Activated CD4-positive, alpha-beta T cell treated with anti-CD3 and anti-CD28 coated beads, Interleukin-2, amount 10 ng/mL, durations not matched to agents 24 days and 14 days (primary cell): ENCODE results near the gene PSMD14. TPM values are rescaled to one million over a fixed set of nuclear protein-coding genes. Genes with fewer than 3 reads are reported as not detected.

Source experiments
- DNase-seq: peaks from one replicate; pipeline ENCODE4 v3.0.0; 2022
- H3K27ac Mint-ChIP-seq: one replicate; pipeline ENCODE4 v1.8.0; 2022; ENCODE audit warnings: mild to moderate bottlenecking, mixed read lengths
- H3K27me3 Mint-ChIP-seq: one replicate; pipeline ENCODE4 v1.8.0; 2022; ENCODE audit warnings: mixed read lengths
- H3K36me3 Mint-ChIP-seq: one replicate; pipeline ENCODE4 v1.8.0; 2022; ENCODE audit warnings: low read depth, mild to moderate bottlenecking, mixed read lengths
- H3K4me1 Mint-ChIP-seq: one replicate; pipeline ENCODE4 v1.8.0; 2021; ENCODE audit warnings: mixed read lengths
- H3K4me3 Mint-ChIP-seq: one replicate; pipeline ENCODE4 v1.8.0; 2022; ENCODE audit warnings: mild to moderate bottlenecking, moderate library complexity, mixed read lengths
- H3K9me3 Mint-ChIP-seq: one replicate; pipeline ENCODE4 v1.8.0; 2021; ENCODE audit warnings: mixed read lengths
- intact Hi-C: fragments of 100-400 bp; cut with micrococcal nuclease; formaldehyde crosslinking; loops from one replicate; pipeline ENCODE4 v1.15.1; 2023
- total RNA-seq: library from RNA; stranded (reverse); gene quantifications from 2 replicates; pipeline ENCODE4 v1.2.3, GENCODE V29; 2022

PSMD14 gene
- total RNA-seq, 1 donor from 2014 or later = 113 TPM

DNA sequence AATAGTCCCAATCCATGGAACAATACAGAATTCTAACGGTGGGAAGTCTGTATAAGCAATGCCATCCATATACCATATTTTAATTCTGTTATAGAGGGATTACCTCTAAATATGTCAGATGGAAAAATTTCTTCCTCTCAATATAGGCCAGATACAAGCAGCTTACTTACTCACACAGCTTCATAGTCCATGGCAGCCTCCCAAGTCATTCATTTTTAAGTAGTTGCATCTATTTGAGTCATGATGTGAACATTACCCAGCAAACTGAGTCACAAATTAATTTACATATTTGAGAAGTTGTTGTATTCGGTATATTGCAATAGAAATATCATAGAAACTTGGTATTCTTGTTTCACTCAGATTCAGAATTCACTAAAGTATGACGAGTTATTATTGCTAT lies 128.2 kb downstream of the PSMD14 start:
- intact Hi-C loops = no loop called here
- peaks cover 58% of the 10 kb centered on the region for H3K27me3 Mint-ChIP-seq
- no peaks in the 10 kb centered on the region for H3K36me3 Mint-ChIP-seq

GRCh38 chr2:161438598-161438997 lies 130.4 kb downstream of the PSMD14 start:
- Mint-ChIP-seq H3K4me1 (no peaks in the 10 kb centered on the region), H3K27ac (no peak overlapping the region), H3K36me3 (no peaks in the 10 kb centered on the region), H3K27me3 (peaks cover 59% of the 10 kb centered on the region), H3K4me3 (no peak overlapping the region), H3K9me3 (no peaks in the 10 kb centered on the region)
- intact Hi-C loops = no loop called here
- DNase-seq = no peak

More for the DNA sequence above, 128.2 kb downstream of the PSMD14 start:
- no peak overlapping the region for H3K4me3 Mint-ChIP-seq
- no peak for DNase-seq
- no peaks in the 10 kb centered on the region for H3K9me3 Mint-ChIP-seq
- no peak overlapping the region for H3K27ac Mint-ChIP-seq
- H3K4me1 Mint-ChIP-seq = no peaks in the 10 kb centered on the region

DNA sequence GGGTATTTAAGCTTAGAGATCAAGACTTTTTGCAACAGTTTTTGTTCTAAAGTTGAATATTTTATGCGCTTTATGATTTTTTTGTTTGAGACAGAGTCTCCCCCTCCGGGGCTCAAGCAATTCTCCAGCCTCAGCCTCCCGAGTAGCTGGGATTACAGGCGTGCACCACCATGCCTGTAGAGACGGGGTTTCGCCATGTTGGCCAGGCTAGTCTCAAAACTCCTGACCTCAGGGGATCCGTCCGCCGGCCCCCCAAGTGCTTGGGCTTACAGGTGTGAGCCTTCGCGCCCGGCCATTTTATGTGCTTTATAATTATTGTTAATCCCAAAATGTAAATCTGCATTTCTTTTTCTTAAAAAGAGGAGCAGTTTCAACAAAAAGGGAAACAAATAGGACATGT lies 136.9 kb downstream of the PSMD14 start:
- no peaks in the 10 kb centered on the region for H3K4me1 Mint-ChIP-seq
- H3K27me3 Mint-ChIP-seq = peaks cover 38% of the 10 kb centered on the region
- H3K9me3 Mint-ChIP-seq = no peaks in the 10 kb centered on the region
- no peak for DNase-seq
- H3K36me3 Mint-ChIP-seq = no peaks in the 10 kb centered on the region
- no peak overlapping the region for H3K27ac Mint-ChIP-seq
- no peak overlapping the region for H3K4me3 Mint-ChIP-seq
- intact Hi-C loops = no loop called here

GRCh38 chr2:161448431-161448830 lies 140.2 kb downstream of the PSMD14 start:
- no peaks in the 10 kb centered on the region for H3K4me1 Mint-ChIP-seq
- H3K4me3 Mint-ChIP-seq = no peak overlapping the region
- peaks cover 23% of the 10 kb centered on the region for H3K27me3 Mint-ChIP-seq
- intact Hi-C loops = no loop called here
- H3K9me3 Mint-ChIP-seq = no peaks in the 10 kb centered on the region
- no peak overlapping the region for H3K27ac Mint-ChIP-seq
- no peaks in the 10 kb centered on the region for H3K36me3 Mint-ChIP-seq
- DNase-seq = no peak

Other genes starting within 250 kb of the PSMD14 start
- 91.2 and 97.2 TPM in 2 replicates for gene TANK, start 148.0 kb upstream of the PSMD14 start, total RNA-seq
- 0.16 TPM in 1 of 2 replicates, not detected in the other for gene TBR1, start 107.9 kb downstream of the PSMD14 start, total RNA-seq